Measurements from ENCODE around the gene MUTYH. TPM values are rescaled to one million over a fixed set of nuclear protein-coding genes. Genes with fewer than 3 reads are reported as not detected.

The MUTYH gene
- total RNA-seq, 4 donors from 2014 or later = 10.1 to 20.6 (median 11.0) TPM

GRCh38 chr1:45381243-45381642 lies 41.0 kb upstream of the MUTYH start:
- no peak for TF ChIP-seq POLR2A (IDR thresholded peaks at IDR 0.05)
- TF ChIP-seq, protein P1, sequence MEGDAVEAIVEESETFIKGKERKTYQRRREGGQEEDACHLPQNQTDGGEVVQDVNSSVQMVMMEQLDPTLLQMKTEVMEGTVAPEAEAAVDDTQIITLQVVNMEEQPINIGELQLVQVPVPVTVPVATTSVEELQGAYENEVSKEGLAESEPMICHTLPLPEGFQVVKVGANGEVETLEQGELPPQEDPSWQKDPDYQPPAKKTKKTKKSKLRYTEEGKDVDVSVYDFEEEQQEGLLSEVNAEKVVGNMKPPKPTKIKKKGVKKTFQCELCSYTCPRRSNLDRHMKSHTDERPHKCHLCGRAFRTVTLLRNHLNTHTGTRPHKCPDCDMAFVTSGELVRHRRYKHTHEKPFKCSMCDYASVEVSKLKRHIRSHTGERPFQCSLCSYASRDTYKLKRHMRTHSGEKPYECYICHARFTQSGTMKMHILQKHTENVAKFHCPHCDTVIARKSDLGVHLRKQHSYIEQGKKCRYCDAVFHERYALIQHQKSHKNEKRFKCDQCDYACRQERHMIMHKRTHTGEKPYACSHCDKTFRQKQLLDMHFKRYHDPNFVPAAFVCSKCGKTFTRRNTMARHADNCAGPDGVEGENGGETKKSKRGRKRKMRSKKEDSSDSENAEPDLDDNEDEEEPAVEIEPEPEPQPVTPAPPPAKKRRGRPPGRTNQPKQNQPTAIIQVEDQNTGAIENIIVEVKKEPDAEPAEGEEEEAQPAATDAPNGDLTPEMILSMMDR (IDR thresholded peaks at IDR 0.05 in 4 of 5, conservative IDR thresholded peaks at IDR 0.05 in 1 of 5) = no peak
- Histone ChIP-seq H3K4me1 (peaks cover 3% of the 10 kb centered on the region in 2 donors), H3K27ac (no peak overlapping the region), H3K4me3 (no peak overlapping the region), H3K36me3 (no peaks in the 10 kb centered on the region), H3K9me3 (no peaks in the 10 kb centered on the region), H3K27me3 (no peaks in the 10 kb centered on the region)
- ATAC-seq = no peak
- no peak for DNase-seq
- intact Hi-C loops (cut with DNase I; ENCODE audit: low total_unique reads) = no loop called here
- in situ Hi-C loops (cut with MboI; ENCODE audit: low sequenced_read_pairs in 4 of 4) = no loop called here

DNA sequence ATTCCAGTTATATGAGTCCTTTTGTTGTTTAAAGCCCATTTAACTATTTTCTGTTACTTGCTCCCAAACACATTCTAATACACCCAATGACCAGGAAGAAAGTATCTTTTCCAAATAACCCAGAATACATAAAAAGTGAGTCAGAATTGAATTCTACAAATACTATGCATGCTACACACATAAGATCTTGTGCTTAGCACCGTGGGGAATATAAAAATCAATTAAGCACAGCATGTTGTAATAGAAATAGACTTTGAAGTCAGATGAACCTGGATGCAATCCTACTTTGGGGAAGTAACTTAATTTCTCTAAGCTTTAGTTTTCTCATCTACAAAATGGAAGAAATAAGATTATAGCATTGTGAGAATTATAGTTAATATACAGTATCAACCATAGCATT lies 40.5 kb upstream of the MUTYH start:
- intact Hi-C loops (cut with DNase I; ENCODE audit: low total_unique reads) = no loop called here
- no peak overlapping the region for H3K4me3 ChIP-seq
- H3K27ac ChIP-seq = no peak overlapping the region
- DNase-seq (no peak), ATAC-seq (no peak)
- no peak for TF ChIP-seq POLR2A (IDR thresholded peaks at IDR 0.05)
- in situ Hi-C loops (cut with MboI; ENCODE audit: low sequenced_read_pairs in 4 of 4) = no loop called here
- H3K4me1 ChIP-seq = peaks cover 7 to 8% of the 10 kb centered on the region in 2 donors
- no peaks in the 10 kb centered on the region for H3K36me3 ChIP-seq
- no peaks in the 10 kb centered on the region for H3K27me3 ChIP-seq
- H3K9me3 ChIP-seq = no peaks in the 10 kb centered on the region

DNA sequence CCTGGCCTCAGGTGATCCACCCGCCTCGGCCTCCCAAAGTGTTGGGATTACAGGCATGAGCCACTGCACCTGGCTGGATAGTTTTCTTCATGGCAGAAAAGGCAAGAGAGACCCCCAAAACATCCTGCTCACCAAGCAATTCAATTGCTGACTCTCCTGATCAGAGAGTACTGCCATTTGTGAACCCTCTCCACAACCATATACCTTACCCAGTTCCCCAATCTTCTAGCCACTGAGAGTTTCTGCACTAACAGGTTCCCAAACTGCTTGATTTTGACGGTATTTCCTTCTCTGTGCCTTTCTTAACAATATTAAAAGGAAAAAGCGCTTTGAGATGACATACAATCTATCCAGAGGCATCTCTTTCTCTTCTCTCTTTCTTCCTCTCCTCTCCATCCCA lies 39.9 kb upstream of the MUTYH start:
- intact Hi-C loops (cut with DNase I; ENCODE audit: low total_unique reads) (no loop called here), in situ Hi-C loops (cut with MboI; ENCODE audit: low sequenced_read_pairs in 4 of 4) (no loop called here)
- Histone ChIP-seq H3K27me3 (no peaks in the 10 kb centered on the region), H3K4me3 (no peak overlapping the region), H3K36me3 (no peaks in the 10 kb centered on the region), H3K27ac (no peak overlapping the region), H3K9me3 (no peaks in the 10 kb centered on the region), H3K4me1 (peaks cover 8 to 10% of the 10 kb centered on the region in 2 donors)
- ATAC-seq (no peak), DNase-seq (no peak)
- no peak for TF ChIP-seq POLR2A (IDR thresholded peaks at IDR 0.05)
- TF ChIP-seq, protein P1 (IDR thresholded peaks at IDR 0.05 in 4 of 5, conservative IDR thresholded peaks at IDR 0.05 in 1 of 5) = no peak

- peaks cover 8 to 10% of the 10 kb centered on the region in 2 donors for H3K4me1 ChIP-seq
- no peak for TF ChIP-seq POLR2A (IDR thresholded peaks at IDR 0.05)
- TF ChIP-seq, protein P1 (IDR thresholded peaks at IDR 0.05 in 4 of 5, conservative IDR thresholded peaks at IDR 0.05 in 1 of 5) = no peak
- intact Hi-C loops (cut with DNase I; ENCODE audit: low total_unique reads) (no loop called here), in situ Hi-C loops (cut with MboI; ENCODE audit: low sequenced_read_pairs in 4 of 4) (no loop called here)
- H3K27ac ChIP-seq = no peak overlapping the region
- no peak overlapping the region for H3K4me3 ChIP-seq
- no peaks in the 10 kb centered on the region for H3K27me3 ChIP-seq
- DNase-seq = no peak
- ATAC-seq = no peak
- no peaks in the 10 kb centered on the region for H3K9me3 ChIP-seq
- H3K36me3 ChIP-seq = no peaks in the 10 kb centered on the region
Observed at GRCh38 chr1:45379524-45379923, 39.3 kb upstream of the MUTYH start.

DNA sequence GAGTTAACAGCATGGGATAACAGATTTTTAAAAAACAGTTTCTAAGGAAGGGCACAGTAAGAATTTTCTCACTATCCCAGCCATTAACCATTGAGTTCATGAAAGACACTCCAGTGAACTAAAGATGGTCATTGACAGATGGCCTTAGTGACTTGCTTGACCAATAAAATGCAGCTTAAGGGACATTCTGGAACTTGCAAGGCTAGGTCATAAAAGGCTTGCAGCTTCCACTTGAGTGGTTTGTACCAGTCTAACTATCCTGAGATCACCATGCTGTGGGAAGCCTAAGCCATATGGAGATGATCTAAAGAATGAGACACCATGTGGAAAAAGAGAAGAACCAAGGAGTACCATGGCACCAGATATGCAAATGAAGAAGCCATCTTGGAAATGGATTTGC lies 37.9 kb upstream of the MUTYH start:
- Histone ChIP-seq H3K4me1 (peaks cover 8 to 10% of the 10 kb centered on the region in 2 donors), H3K27me3 (no peaks in the 10 kb centered on the region), H3K9me3 (no peaks in the 10 kb centered on the region), H3K36me3 (no peaks in the 10 kb centered on the region), H3K4me3 (no peak overlapping the region), H3K27ac (no peak overlapping the region)
- intact Hi-C loops (cut with DNase I; ENCODE audit: low total_unique reads) = no loop called here
- in situ Hi-C loops (cut with MboI; ENCODE audit: low sequenced_read_pairs in 4 of 4) = no loop called here
- DNase-seq (no peak), ATAC-seq (no peak)
- TF ChIP-seq, protein P1 (IDR thresholded peaks at IDR 0.05 in 4 of 5, conservative IDR thresholded peaks at IDR 0.05 in 1 of 5) = no peak
- no peak for TF ChIP-seq POLR2A (IDR thresholded peaks at IDR 0.05)
